GM23338 (cell line): ENCODE data around the gene PCSK6. TPM values are rescaled to one million over a fixed set of nuclear protein-coding genes. Genes with fewer than 3 reads are reported as not detected.
"Not testable (repeated sequence)": the region's sequence is repeated elsewhere in the genome, so short reads cannot be mapped to it uniquely, and the experiment has no call there.

Experiments
- ATAC-seq: fragments of 200-7000 bp; cut with Tn5 transposase; 3 replicates; pipeline ENCODE4 v1.9.1; 2020
- DNase-seq: peaks from one replicate; pipeline ENCODE4 v3.0.0-alpha.2; 2015; ENCODE audit warnings: low spot score
- H2AFZ ChIP-seq: fragments of 200-600 bp; sonication (generic); 2 replicates; pipeline ENCODE4 v1.8.0; 2016; ENCODE audit warnings: antibody characterized with exemption, mild to moderate bottlenecking, moderate library complexity
- H3F3A ChIP-seq: fragments of 200-600 bp; sonication (generic); replicated peaks from 2 replicates; pipeline ENCODE4 v1.8.0; 2017; ENCODE audit warnings: antibody characterized with exemption, mixed run types, low read depth
- H3K27ac ChIP-seq: fragments of 200-600 bp; sonication (generic); 2 replicates; pipeline ENCODE4 v1.6.1; 2016; ENCODE audit warnings: low read depth
- H3K27me3 ChIP-seq: fragments of 200-600 bp; sonication (generic); 2 replicates; pipeline ENCODE4 v1.8.0; 2016; ENCODE audit warnings: mild to moderate bottlenecking, mixed run types, moderate library complexity; ENCODE audit not compliant: insufficient read depth
- H3K36me3 ChIP-seq: fragments of 200-600 bp; sonication (generic); 2 replicates; pipeline ENCODE4 v1.8.0; 2016; ENCODE audit warnings: mild to moderate bottlenecking; ENCODE audit not compliant: insufficient read depth
- H3K4me1 ChIP-seq: fragments of 200-600 bp; sonication (generic); 2 replicates; pipeline ENCODE4 v1.8.0; 2016; ENCODE audit warnings: mild to moderate bottlenecking, moderate library complexity; ENCODE audit not compliant: insufficient read depth
- H3K4me2 ChIP-seq: fragments of 200-600 bp; sonication (generic); 2 replicates; pipeline ENCODE4 v1.7.1; 2017; ENCODE audit warnings: mixed run types
- H3K4me3 ChIP-seq: fragments of 200-600 bp; sonication (generic); 2 replicates; pipeline ENCODE4 v1.6.1; 2016; ENCODE audit warnings: mixed run types
- H3K79me2 ChIP-seq: fragments of 200-600 bp; sonication (generic); replicated peaks from 2 replicates; pipeline ENCODE4 v1.8.0; 2017; ENCODE audit warnings: mild to moderate bottlenecking; ENCODE audit not compliant: insufficient read depth
- H3K9me2 ChIP-seq: fragments of 200-600 bp; sonication (generic); 2 replicates; pipeline ENCODE4 v1.8.0; 2017; ENCODE audit not compliant: insufficient read depth
- H4K20me1 ChIP-seq: fragments of 200-600 bp; sonication (generic); replicated peaks from 2 replicates; pipeline ENCODE4 v1.8.0; 2017; ENCODE audit warnings: mild to moderate bottlenecking; ENCODE audit not compliant: insufficient read depth
- H3K27ac Mint-ChIP-seq: 2 replicates; pipeline ENCODE4 v1.8.0; 2020; ENCODE audit warnings: inconsistent platforms, mild to moderate bottlenecking, moderate library complexity, mixed read lengths
- H3K27me3 Mint-ChIP-seq: 3 replicates; pipeline ENCODE4 v1.8.0; 2022; ENCODE audit warnings: low read depth, mild to moderate bottlenecking, moderate library complexity, mixed read lengths, inconsistent platforms; ENCODE audit not compliant: insufficient read depth, poor library complexity
- H3K36me3 Mint-ChIP-seq: 3 replicates; pipeline ENCODE4 v1.8.0; 2021; ENCODE audit warnings: low read depth, mild to moderate bottlenecking, inconsistent platforms, moderate library complexity, mixed read lengths
- H3K4me1 Mint-ChIP-seq: 3 replicates; pipeline ENCODE4 v1.8.0; 2020; ENCODE audit warnings: mild to moderate bottlenecking, inconsistent platforms, mixed read lengths
- H3K4me3 Mint-ChIP-seq: 3 replicates; pipeline ENCODE4 v1.8.0; 2021; ENCODE audit warnings: moderate library complexity, mild to moderate bottlenecking, inconsistent platforms, mixed read lengths
- H3K9me3 Mint-ChIP-seq: 3 replicates; pipeline ENCODE4 v1.8.0; 2020; ENCODE audit warnings: moderate library complexity, mild to moderate bottlenecking, inconsistent platforms, mixed read lengths
- CREB1 ChIP-seq: fragments of 250-450 bp; sonication (Bioruptor Pico); IDR thresholded peaks from 2 replicates; pipeline ENCODE4 v1.5.0; 2020; ENCODE audit warnings: low read depth, mild to moderate bottlenecking, moderate library complexity
- ETS1 ChIP-seq: IDR thresholded peaks from 2 replicates; pipeline ENCODE4 v1.6.1; 2016; ENCODE audit warnings: antibody characterized with exemption
- EZH2 ChIP-seq: fragments of 200-600 bp; sonication (generic); IDR thresholded peaks from one replicate; pipeline ENCODE4 v1.8.0; 2017; ENCODE audit warnings: antibody characterized with exemption, mild to moderate bottlenecking, low read depth; ENCODE audit not compliant: unreplicated experiment
- EZH2phosphoT487 ChIP-seq: fragments of 200-600 bp; sonication (generic); IDR thresholded peaks from one replicate; pipeline ENCODE4 v1.8.1; 2018; ENCODE audit warnings: antibody characterized with exemption; ENCODE audit not compliant: unreplicated experiment
- JUNB ChIP-seq: IDR thresholded peaks from one replicate; pipeline ENCODE4 v1.6.1; 2016; ENCODE audit warnings: antibody characterized with exemption; ENCODE audit not compliant: unreplicated experiment
- POLR2AphosphoS5 ChIP-seq: IDR thresholded peaks from 2 replicates; pipeline ENCODE4 v1.6.1; 2016; ENCODE audit warnings: antibody characterized with exemption, low read depth
- REST ChIP-seq: IDR thresholded peaks from one replicate; pipeline ENCODE4 v1.6.1; 2018; ENCODE audit warnings: antibody characterized with exemption; ENCODE audit not compliant: unreplicated experiment
- ZNF114 ChIP-seq: fragments of 250-450 bp; sonication (Bioruptor Pico); IDR thresholded peaks from 2 replicates; pipeline ENCODE4 v1.5.0; 2020; ENCODE audit warnings: mild to moderate bottlenecking, moderate library complexity
- ZNF331 ChIP-seq: fragments of 250-450 bp; sonication (Bioruptor Pico); IDR thresholded peaks from 2 replicates; pipeline ENCODE4 v1.5.0; 2020; ENCODE audit warnings: low read depth, mild to moderate bottlenecking, moderate library complexity
- ZNF462 ChIP-seq: fragments of 250-450 bp; sonication (Bioruptor Pico); IDR thresholded peaks from 2 replicates; pipeline ENCODE4 v1.5.0; 2020; ENCODE audit warnings: mild to moderate bottlenecking, moderate library complexity
- polyA plus RNA-seq: library from polyadenylated mRNA; unstranded; fragments of >200 nt; fragmentation: Nextera tagmentation; extraction: Ambion mirVana; gene quantifications from 2 replicates; pipeline ENCODE4 v1.2.1, GENCODE V29; 2016
- total RNA-seq: library from RNA; depleted of rRNA; stranded (reverse); fragments of >200 nt; shearing (Covaris generic); gene quantifications from 2 replicates; pipeline ENCODE4 v1.2.3, GENCODE V29; 2014

PCSK6 gene
- total and polyA plus RNA-seq, 2 experiments from 2014 or later = 1.7 to 6.7 TPM

- not testable (repeated sequence) for H3K27ac ChIP-seq, H3F3A ChIP-seq, H3K27ac Mint-ChIP-seq, H4K20me1 ChIP-seq, H3K27me3 ChIP-seq, H3K27me3 Mint-ChIP-seq, H3K4me3 ChIP-seq, H3K4me1 ChIP-seq, H3K36me3 Mint-ChIP-seq, H3K36me3 ChIP-seq, H2AFZ ChIP-seq, ATAC-seq, H3K79me2 ChIP-seq, H3K9me3 Mint-ChIP-seq, DNase-seq, H3K4me2 ChIP-seq, H3K9me2 ChIP-seq, H3K4me3 Mint-ChIP-seq
- H3K4me1 Mint-ChIP-seq = peaks cover 14% of the 10 kb centered on the region
Observed at GRCh38 chr15:101454781-101455180, 34.7 kb downstream of the PCSK6 start.

- Histone ChIP-seq H3K9me2 (no peaks in the 10 kb centered on the region), H2AFZ (no peak overlapping the region), H3K36me3 (no peaks in the 10 kb centered on the region), H3K27me3 (no peaks in the 10 kb centered on the region), H3K4me3 (no peak overlapping the region), H3K4me2 (no peak overlapping the region), H3K4me1 (no peaks in the 10 kb centered on the region; the same call in 1 of the 2 replicates), H3K27ac (no peak overlapping the region), H3F3A (no peaks in the 10 kb centered on the region), H4K20me1 (no peaks in the 10 kb centered on the region), H3K79me2 (no peaks in the 10 kb centered on the region)
- H3K36me3 Mint-ChIP-seq = no peaks in the 10 kb centered on the region
- H3K4me3 Mint-ChIP-seq = no peak overlapping the region
- peaks cover 14% of the 10 kb centered on the region for H3K4me1 Mint-ChIP-seq
- no peak for DNase-seq
- H3K9me3 Mint-ChIP-seq = no peaks in the 10 kb centered on the region
- peaks cover 2% of the 10 kb centered on the region for H3K27me3 Mint-ChIP-seq
- no peak overlapping the region for H3K27ac Mint-ChIP-seq
- no peak for ATAC-seq
- no peak for TF ChIP-seq EZH2phosphoT487
- TF ChIP-seq REST = no peak
- no peak for TF ChIP-seq ZNF114 (CRISPR knock-in tag)
- no peak for TF ChIP-seq CREB1 (CRISPR knock-in tag)
- no peak for TF ChIP-seq JUNB
- no peak for TF ChIP-seq ETS1
- no peak for TF ChIP-seq EZH2
- TF ChIP-seq ZNF331 (CRISPR knock-in tag) = no peak
- TF ChIP-seq ZNF462 (CRISPR knock-in tag) = no peak
- TF ChIP-seq POLR2AphosphoS5 = no peak
Observed at GRCh38 chr15:101454365-101454764, 35.1 kb downstream of the PCSK6 start.
